Upper lobe of left lung (tissue), 4 donors: Measurements from ENCODE around the gene CD44.

Source experiments
- EP300 ChIP-seq, 4 donors: sonication (generic); formaldehyde crosslinking; IDR thresholded peaks; one replicate each; pipeline ENCODE4 v1.5.1; 2017; ENCODE audit warnings: antibody characterized with exemption in 4 of 4, control low read depth in 2 of 4
- POLR2A ChIP-seq, 4 donors: fragments of 450-650 bp; IDR thresholded peaks; one replicate each; pipeline ENCODE4 v1.5.1; 2016 to 2017; ENCODE audit warnings: antibody characterized with exemption in 4 of 4, mild to moderate bottlenecking in 2 of 4
- POLR2AphosphoS5 ChIP-seq, 2 donors: sonication (generic); formaldehyde crosslinking; IDR thresholded peaks; one replicate each; pipeline ENCODE4 v1.5.1; 2017; ENCODE audit warnings: antibody characterized with exemption in 2 of 2
- TF ChIP-seq, protein P1 (sequence below), 6 experiments: fragments of 450-650 bp in 4 of 6; fragments of 200-600 bp in 2 of 6; sonication (generic) in 2 of 6; IDR thresholded peaks; one replicate each; pipeline ENCODE4 v1.5.1; 2016 to 2019; ENCODE audit warnings: antibody characterized with exemption in 6 of 6

DNA sequence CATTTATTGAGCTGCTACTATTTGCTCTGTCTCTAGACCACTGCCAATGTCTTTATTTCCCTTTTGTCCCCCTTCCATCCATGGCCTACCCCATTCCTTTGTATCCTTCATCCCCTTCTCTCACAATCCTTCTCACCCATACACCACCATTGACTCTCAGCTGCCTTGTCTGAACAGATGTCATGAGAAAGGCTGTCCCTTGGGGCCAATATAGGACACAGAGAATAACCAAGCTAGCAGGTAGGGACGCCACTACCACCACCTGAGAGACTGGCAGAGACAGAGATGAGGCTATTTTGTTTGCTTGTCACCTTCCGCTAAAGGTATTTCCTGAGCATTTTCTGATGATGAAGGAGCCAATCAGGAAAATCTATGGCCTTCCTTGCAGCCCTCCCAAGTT is 138.9 kb downstream of the CD44 start:
- TF ChIP-seq, protein P1, sequence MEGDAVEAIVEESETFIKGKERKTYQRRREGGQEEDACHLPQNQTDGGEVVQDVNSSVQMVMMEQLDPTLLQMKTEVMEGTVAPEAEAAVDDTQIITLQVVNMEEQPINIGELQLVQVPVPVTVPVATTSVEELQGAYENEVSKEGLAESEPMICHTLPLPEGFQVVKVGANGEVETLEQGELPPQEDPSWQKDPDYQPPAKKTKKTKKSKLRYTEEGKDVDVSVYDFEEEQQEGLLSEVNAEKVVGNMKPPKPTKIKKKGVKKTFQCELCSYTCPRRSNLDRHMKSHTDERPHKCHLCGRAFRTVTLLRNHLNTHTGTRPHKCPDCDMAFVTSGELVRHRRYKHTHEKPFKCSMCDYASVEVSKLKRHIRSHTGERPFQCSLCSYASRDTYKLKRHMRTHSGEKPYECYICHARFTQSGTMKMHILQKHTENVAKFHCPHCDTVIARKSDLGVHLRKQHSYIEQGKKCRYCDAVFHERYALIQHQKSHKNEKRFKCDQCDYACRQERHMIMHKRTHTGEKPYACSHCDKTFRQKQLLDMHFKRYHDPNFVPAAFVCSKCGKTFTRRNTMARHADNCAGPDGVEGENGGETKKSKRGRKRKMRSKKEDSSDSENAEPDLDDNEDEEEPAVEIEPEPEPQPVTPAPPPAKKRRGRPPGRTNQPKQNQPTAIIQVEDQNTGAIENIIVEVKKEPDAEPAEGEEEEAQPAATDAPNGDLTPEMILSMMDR (IDR thresholded peaks at IDR 0.05) = no peak
- no peak for TF ChIP-seq POLR2A (IDR thresholded peaks at IDR 0.05)
- no peak for TF ChIP-seq EP300 (IDR thresholded peaks at IDR 0.05)
- TF ChIP-seq POLR2AphosphoS5 (IDR thresholded peaks at IDR 0.05) = no peak
